Left lobe of liver (tissue), 2 donors: ENCODE measurements around the gene LY6G6F. TPM values are rescaled to one million over a fixed set of nuclear protein-coding genes. Genes with fewer than 3 reads are reported as not detected.
A peak's percentile ranks its signal among the peaks of the same experiment; 100 is the strongest.

Source experiments
- ATAC-seq: fragments of 200-7000 bp; cut with Tn5 transposase; one replicate; pipeline ENCODE4 v1.9.1; 2020; ENCODE audit warnings: mild to moderate bottlenecking, moderate library complexity
- DNase-seq: peaks from one replicate; pipeline ENCODE4 v3.0.0-alpha.2; 2020; ENCODE audit warnings: low spot score
- total RNA-seq: library from RNA; stranded (reverse); gene quantifications from one replicate; pipeline ENCODE4 v1.2.1, GENCODE V29; 2021
- donor health status: DM: no; HTN: no; CAD: no; lungs with moderate emphysema.
- donor health status: DM: no; HTN: yes; CAD: no.

Gene LY6G6F
- total RNA-seq, result not detected

DNA sequence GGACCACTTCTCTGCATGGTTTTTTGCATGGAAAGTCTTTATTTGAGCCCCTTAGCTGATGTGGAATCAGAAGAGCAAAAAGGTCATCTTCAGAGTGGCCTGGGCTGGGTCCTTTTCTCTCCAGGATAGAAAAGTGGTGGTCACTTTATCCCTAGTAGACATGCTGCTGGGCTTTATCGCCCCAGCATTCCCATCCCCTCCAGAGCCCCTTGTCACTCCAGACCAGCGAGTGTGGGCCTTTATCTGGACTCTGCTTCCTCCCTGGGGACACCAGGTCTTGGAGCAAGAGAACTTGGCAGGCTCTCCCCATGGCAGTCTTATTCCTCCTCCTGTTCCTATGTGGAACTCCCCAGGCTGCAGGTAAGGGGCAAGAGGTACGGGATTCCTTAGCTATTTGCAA, at the start of gene LY6G6F:
LY6G6F (plus strand) TSS at position 268 of the 400 bp plus-strand sequence; CDS start at position 309, 41 bp downstream.
- DNase-seq (no peak), ATAC-seq (no peak)

- ATAC-seq, result no peak
- no peak for DNase-seq
These were observed 49.1 kb upstream of the LY6G6F start for GRCh38 chr6:31657406-31658157.

DNA sequence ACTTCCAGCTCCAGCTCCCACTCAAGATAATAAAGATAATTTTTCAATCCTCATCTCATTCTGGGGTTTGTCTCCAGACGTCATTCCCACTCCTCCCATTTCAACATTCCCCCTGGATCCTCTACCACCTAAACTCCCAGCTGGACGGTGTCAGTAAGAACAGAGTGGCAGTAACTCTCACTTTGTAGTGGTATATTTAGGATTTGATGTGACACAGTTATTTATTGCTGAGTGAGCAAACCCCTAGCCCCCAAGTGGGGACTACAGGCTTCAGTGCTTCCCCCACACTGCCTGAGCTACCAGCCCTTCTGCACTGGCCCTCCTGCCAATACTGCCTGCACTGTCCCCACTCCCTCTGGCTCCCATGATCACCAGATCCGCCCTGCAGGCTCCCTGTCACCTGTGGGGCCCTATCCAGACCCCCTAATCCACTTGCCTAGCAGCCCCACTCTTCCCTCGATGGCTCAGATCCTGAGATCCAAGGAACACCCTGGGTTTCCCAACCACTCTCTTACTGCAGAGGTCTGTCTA, 48.4 kb upstream of the LY6G6F start:
- ATAC-seq (no peak), DNase-seq (no peak)

GRCh38 chr6:31658983-31659648, 47.5 kb upstream of the LY6G6F start:
- ATAC-seq (no peak), DNase-seq (no peak)

GRCh38 chr6:31659649-31660380, 46.9 kb upstream of the LY6G6F start:
- no peak for DNase-seq
- no peak for ATAC-seq

GRCh38 chr6:31660381-31661261, 46.0 kb upstream of the LY6G6F start, which contains the start of gene C6orf47:
C6orf47 (minus strand) TSS chr6:31660778; CDS start chr6:31659947, 831 bp downstream.
- ATAC-seq (peak; percentile 78), DNase-seq (peak; percentile 86)

DNA sequence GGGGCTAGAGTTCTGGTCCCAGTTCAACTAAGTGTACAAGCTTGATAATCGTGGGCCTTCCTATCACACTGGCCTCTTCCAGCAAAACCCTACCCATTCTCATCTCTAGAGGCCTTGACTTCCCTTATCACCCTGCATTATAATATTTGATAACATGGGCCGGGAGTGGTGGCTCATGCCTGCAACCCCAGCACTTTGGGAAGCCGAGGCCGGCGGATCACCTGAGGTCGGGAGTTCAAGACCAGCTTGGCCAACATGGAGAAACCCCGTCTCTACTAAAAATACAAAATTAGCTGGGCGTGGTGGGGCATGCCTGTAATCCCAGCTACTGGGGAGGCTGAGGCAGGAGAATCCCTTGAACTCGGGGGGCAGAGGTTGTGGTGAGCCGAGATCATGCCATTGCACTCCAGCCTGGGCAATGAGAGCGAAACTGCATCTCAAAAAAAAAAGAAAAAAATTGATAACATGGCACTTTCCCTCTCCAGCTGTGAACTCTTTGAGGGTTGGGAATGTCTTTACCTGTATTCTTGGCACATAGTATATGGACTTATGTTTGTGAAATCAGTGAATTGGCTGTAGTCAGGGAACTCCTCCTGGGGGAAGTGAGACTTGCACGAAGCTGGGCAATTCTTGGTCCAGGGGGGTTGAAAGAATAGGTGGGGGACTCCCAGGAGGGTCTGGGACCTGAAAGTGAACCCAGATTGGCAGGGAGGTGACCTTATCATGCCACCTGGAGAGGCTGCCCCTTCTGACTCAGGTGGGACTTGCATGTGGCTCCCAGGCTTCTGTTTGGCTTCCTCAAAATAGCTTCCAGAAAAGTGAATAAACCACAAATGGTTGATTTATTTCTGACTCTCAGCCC, 45.2 kb upstream of the LY6G6F start:
- ATAC-seq (no peak), DNase-seq (no peak)

GRCh38 chr6:31662124-31662723, 44.4 kb upstream of the LY6G6F start:
- DNase-seq (no peak), ATAC-seq (no peak)

GRCh38 chr6:31663126-31663960, 43.3 kb upstream of the LY6G6F start:
- DNase-seq (no peak), ATAC-seq (no peak)

GRCh38 chr6:31663961-31664789, 42.5 kb upstream of the LY6G6F start:
- no peak for DNase-seq
- no peak for ATAC-seq

DNA sequence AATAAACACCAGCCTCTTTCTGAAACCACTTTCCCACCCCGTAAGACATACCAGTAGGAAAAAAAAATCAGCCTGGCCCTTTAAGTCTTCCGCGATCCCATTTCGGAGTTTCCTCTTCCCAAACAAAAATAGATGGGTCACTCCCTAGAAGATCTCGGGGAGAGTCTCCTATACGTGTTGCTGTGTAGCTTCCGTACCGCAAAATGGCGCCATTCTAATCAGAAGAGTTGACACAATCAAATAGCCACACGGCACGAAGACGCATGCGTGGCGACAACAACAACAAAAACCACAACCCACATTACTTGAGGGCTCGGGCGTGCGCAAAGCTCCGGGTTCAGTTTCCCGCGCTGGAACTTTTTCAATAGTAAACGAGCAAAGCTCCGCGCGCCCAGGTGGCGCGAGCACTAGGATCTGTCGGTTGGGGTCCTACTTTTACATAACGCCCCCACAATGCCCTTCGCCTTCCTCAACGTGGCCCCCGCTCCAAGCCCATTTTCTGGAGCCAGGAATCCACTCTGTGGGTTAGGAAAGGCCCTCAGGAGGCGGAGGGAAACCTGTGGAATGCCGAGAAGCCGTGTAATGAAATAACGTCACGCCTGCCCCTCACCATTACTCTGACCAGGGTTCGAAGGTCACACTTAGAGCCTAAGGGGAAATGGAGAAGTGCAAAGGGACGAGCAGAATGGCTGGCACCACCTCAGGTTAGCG, 41.7 kb upstream of the LY6G6F start, which contains the start of gene GPANK1:
GPANK1 (minus strand) TSS at position 208 of the 711 bp plus-strand sequence. CDS start 519 bp downstream, outside the sequence.
- peak; percentile 93 for DNase-seq
- peak; percentile 67 for ATAC-seq

GRCh38 chr6:31665501-31666336, 40.9 kb upstream of the LY6G6F start, which contains the start of gene CSNK2B:
CSNK2B (plus strand) TSS chr6:31666080; CDS start chr6:31666832, 752 bp downstream.
- DNase-seq, result peak; percentile 98
- peak; percentile 90 for ATAC-seq

DNA sequence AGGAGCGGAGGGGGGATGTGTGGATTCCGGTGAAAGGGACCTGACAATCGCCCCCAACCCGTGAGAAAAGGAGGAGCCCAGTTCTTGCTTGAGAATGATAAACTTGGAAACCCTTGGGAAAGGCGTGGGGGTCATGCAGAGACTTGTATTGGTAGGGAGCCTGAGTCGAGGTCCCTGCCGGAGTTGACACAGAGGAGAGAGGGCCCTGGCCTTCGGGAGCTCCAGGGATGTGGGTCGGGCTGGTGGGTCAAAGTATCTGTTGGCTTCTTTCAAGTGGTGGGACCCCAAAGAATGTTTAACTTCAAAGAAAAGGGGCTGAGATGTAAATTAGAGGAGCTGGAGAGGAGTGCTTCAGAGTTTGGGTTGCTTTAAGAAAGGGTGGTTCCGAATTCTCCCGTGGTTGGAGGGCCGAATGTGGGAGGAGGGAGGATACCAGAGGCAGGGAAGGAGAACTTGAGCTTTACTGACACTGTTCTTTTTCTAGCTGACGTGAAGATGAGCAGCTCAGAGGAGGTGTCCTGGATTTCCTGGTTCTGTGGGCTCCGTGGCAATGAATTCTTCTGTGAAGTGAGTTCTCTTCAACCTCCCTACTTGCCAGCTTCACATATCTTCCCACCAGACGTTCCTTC, 40.2 kb upstream of the LY6G6F start:
- ATAC-seq (no peak), DNase-seq (no peak)

- no peak for DNase-seq
- ATAC-seq, result no peak
These were observed 37.0 kb upstream of the LY6G6F start, which contains the start of gene LY6G5B for GRCh38 chr6:31669676-31670075. LY6G5B (plus strand) TSS chr6:31669976; CDS start chr6:31670951, 975 bp downstream.
